ENCODE measurements around the gene TMEM208. TPM values are rescaled to one million over a fixed set of nuclear protein-coding genes. Genes with fewer than 3 reads are reported as not detected.
A peak's percentile ranks its signal among the peaks of the same experiment; 100 is the strongest.

TMEM208 gene
- total RNA-seq, 1 donor from 2014 or later = 49.2 TPM

DNA sequence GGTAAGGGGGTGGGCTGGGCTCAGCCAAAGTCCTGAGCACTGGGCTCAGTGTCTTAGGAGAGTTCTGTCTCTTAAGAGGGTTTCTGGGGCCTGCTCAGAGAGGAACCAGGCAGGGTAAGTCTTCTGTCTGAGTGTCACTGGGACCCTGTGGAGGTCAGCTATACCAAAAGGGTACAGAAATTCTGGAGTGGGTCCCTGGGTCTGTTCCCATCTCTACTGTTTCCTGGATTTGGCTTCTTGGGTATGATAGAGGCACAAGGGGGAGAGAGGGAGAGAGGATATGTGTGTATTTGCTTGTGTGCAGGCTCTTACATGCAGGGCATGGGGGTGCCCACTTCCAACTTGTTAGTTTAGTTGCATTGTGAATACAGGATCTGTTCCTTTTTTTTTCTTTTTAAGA, 33.4 kb upstream of the TMEM208 start:
- Mint-ChIP-seq H3K36me3 (peaks cover 6% of the 10 kb centered on the region), H3K4me1 (ENCODE audit: unreplicated experiment) (peaks cover 8% of the 10 kb centered on the region), H3K9me3 (no peaks in the 10 kb centered on the region), H3K4me3 (peak overlapping the region; percentile 91), H3K27me3 (no peaks in the 10 kb centered on the region), H3K27ac (peak overlapping the region; percentile 29)
- TF ChIP-seq, protein P1, sequence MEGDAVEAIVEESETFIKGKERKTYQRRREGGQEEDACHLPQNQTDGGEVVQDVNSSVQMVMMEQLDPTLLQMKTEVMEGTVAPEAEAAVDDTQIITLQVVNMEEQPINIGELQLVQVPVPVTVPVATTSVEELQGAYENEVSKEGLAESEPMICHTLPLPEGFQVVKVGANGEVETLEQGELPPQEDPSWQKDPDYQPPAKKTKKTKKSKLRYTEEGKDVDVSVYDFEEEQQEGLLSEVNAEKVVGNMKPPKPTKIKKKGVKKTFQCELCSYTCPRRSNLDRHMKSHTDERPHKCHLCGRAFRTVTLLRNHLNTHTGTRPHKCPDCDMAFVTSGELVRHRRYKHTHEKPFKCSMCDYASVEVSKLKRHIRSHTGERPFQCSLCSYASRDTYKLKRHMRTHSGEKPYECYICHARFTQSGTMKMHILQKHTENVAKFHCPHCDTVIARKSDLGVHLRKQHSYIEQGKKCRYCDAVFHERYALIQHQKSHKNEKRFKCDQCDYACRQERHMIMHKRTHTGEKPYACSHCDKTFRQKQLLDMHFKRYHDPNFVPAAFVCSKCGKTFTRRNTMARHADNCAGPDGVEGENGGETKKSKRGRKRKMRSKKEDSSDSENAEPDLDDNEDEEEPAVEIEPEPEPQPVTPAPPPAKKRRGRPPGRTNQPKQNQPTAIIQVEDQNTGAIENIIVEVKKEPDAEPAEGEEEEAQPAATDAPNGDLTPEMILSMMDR (conservative IDR thresholded peaks at IDR 0.05) = no peak
- DNase-seq (ENCODE audit: extremely low spot score, unreplicated experiment) = no peak

DNA sequence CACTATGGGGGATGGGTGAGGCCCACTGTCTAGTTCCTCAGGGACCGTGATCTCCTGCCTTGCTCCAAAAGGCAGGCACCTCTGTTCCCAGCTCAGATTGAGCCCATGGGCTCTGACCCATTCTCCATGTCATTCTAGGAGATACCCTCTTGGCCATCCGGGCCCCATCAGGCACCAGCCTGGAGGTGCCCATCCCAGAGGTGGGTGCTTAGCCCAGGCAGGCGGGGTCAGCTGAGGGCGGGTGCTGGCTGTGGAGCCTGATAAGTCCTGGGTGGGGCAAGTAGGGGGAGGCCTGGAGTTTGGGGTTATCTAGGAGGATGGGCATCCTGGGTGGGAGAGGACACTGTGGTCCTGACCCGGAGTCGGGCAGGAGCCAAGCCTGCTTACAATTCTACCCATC, 32.7 kb upstream of the TMEM208 start:
- no peak for DNase-seq (ENCODE audit: extremely low spot score, unreplicated experiment)
- Mint-ChIP-seq H3K36me3 (peaks cover 6% of the 10 kb centered on the region), H3K27ac (no peak overlapping the region), H3K4me3 (peak overlapping the region; percentile 91), H3K4me1 (ENCODE audit: unreplicated experiment) (peaks cover 8% of the 10 kb centered on the region), H3K27me3 (no peaks in the 10 kb centered on the region), H3K9me3 (no peaks in the 10 kb centered on the region)
- TF ChIP-seq, protein P1 (conservative IDR thresholded peaks at IDR 0.05) = no peak

DNA sequence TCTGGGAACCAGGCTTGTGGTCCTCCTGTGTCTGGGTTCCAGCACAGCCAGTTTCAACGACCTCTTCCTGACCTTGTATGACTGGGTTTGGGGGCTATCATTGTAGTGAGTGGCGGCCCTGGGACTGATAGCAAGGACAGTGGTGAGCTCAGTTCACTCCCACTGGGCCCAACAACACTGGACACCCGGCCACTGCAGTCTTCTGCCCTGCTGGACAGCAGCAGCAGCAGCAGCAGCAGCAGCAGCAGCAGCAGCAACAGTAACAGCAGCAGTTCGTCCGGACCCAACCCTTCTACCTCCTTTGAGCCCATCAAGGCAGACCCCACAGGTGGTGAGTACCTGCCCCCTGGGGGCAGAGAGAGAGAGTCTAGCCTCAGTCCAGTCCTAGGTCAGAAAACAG, 31.3 kb upstream of the TMEM208 start:
- DNase-seq (ENCODE audit: extremely low spot score, unreplicated experiment) = no peak
- peak overlapping the region; percentile 65 for H3K4me3 Mint-ChIP-seq
- peaks cover 6% of the 10 kb centered on the region for H3K36me3 Mint-ChIP-seq
- no peaks in the 10 kb centered on the region for H3K27me3 Mint-ChIP-seq
- H3K4me1 Mint-ChIP-seq (ENCODE audit: unreplicated experiment) = peaks cover 8% of the 10 kb centered on the region
- H3K27ac Mint-ChIP-seq = peak overlapping the region; percentile 33
- H3K9me3 Mint-ChIP-seq = no peaks in the 10 kb centered on the region
- TF ChIP-seq, protein P1 (conservative IDR thresholded peaks at IDR 0.05) = no peak

DNA sequence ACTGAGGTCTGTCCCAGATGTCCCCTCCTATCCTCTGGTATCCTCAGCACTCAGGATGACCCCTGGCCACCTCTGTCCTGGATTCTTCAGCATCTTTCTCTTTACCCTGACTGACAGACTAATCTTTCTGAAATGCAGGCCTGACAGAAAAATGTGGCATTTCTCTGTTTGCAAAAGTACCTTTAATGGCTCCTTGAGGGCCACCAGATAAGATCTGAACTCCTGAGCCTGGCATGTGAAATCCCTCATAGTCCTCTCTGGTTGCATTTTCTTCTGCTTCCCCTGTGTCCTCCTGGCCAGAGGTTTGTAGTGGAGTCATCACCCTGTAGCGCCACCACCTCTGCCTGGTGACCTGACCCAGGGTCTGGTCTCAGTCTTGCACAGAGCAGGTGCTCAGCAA, 30.0 kb upstream of the TMEM208 start:
- TF ChIP-seq, protein P1 (conservative IDR thresholded peaks at IDR 0.05) = no peak
- no peak overlapping the region for H3K27ac Mint-ChIP-seq

DNA sequence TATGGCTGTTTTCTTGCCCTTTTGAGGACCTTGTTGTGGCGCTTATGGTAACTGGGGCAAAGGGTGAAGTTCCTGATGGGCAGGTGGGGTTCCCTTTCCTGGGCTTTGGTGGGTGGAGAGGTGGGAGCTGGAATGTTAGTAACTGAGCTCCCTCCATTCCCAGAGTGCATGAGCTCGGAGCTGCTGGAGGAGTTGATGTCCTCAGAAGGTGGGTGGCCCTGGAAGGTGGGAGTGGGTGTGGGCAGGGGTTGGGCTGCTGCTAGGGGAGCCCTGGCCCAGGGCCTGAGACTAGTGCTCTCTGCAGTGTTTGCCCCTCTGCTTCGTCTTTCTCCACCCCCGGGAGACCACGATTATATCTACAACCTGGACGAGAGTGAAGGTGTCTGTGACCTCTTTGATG, 29.2 kb upstream of the TMEM208 start:
- no peak overlapping the region for H3K4me3 Mint-ChIP-seq
- H3K36me3 Mint-ChIP-seq = peaks cover 6% of the 10 kb centered on the region

More for the DNA sequence above, 30.0 kb upstream of the TMEM208 start:
- peaks cover 6% of the 10 kb centered on the region for H3K36me3 Mint-ChIP-seq
- H3K4me3 Mint-ChIP-seq = no peak overlapping the region
- no peaks in the 10 kb centered on the region for H3K27me3 Mint-ChIP-seq
- no peaks in the 10 kb centered on the region for H3K9me3 Mint-ChIP-seq
- no peak for DNase-seq (ENCODE audit: extremely low spot score, unreplicated experiment)
- H3K4me1 Mint-ChIP-seq (ENCODE audit: unreplicated experiment) = peaks cover 6% of the 10 kb centered on the region

More for the DNA sequence above, 29.2 kb upstream of the TMEM208 start:
- TF ChIP-seq, protein P1 (conservative IDR thresholded peaks at IDR 0.05) = no peak
- Mint-ChIP-seq H3K4me1 (ENCODE audit: unreplicated experiment) (peaks cover 2% of the 10 kb centered on the region), H3K27me3 (no peaks in the 10 kb centered on the region), H3K27ac (no peak overlapping the region), H3K9me3 (no peaks in the 10 kb centered on the region)
- DNase-seq (ENCODE audit: extremely low spot score, unreplicated experiment) = no peak

Measured in type B pancreatic cell (in vitro differentiated cells).